ENCODE data around the gene VAV2.
A peak's percentile ranks its signal among the peaks of the same experiment; 100 is the strongest.

Gene VAV2

DNA sequence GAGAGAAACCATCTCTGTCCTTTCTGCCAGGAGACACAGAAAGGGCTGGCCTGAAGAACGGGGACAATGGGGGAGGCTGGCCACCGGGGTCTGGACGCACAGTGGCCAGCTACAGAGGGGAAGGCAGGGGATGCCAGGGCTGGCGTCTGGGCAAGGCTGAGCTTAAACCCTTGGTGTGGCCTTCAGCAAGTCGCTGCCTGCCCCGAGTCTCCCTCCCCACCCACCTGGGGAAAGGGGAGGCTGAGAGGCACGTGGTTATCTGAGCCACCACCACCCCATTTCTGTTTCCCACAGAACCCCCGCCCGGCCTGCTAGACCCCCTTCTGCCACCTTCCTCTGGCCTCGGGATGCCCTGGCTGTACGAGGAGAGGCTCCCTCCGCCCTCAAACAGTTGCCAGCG, 115.3 kb downstream of the VAV2 start:
- H3K27ac ChIP-seq = no peak overlapping the region
- TF ChIP-seq, protein P1, sequence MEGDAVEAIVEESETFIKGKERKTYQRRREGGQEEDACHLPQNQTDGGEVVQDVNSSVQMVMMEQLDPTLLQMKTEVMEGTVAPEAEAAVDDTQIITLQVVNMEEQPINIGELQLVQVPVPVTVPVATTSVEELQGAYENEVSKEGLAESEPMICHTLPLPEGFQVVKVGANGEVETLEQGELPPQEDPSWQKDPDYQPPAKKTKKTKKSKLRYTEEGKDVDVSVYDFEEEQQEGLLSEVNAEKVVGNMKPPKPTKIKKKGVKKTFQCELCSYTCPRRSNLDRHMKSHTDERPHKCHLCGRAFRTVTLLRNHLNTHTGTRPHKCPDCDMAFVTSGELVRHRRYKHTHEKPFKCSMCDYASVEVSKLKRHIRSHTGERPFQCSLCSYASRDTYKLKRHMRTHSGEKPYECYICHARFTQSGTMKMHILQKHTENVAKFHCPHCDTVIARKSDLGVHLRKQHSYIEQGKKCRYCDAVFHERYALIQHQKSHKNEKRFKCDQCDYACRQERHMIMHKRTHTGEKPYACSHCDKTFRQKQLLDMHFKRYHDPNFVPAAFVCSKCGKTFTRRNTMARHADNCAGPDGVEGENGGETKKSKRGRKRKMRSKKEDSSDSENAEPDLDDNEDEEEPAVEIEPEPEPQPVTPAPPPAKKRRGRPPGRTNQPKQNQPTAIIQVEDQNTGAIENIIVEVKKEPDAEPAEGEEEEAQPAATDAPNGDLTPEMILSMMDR (conservative IDR thresholded peaks at IDR 0.05) = no peak

GRCh38 chr9:133876144-133876543, 116.0 kb downstream of the VAV2 start:
- no peak for TF ChIP-seq ZFX (IDR thresholded peaks at IDR 0.05)
- TF ChIP-seq, protein P1 (conservative IDR thresholded peaks at IDR 0.05) = no peak
- H3K27ac ChIP-seq = no peak overlapping the region

DNA sequence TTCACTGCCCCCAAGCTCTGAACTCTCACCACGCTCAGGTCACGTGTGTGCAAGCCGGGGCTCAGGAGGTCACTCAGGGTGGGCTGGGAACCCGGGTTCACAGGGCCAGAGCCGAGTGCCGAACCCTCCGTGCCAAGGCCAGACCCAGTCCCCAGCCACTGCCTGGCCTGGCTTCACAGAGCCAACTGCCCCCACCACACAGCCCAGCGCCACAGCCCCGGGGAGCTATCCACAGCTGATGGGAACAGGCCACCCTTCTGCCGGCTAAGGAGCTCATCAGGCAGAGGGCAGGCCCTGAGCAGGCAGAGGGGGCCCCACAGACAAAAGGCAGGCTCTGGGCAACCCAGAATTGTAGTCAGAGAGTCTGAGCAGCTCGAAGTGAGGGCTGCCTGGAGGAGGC, 117.0 kb downstream of the VAV2 start:
- TF ChIP-seq, protein P1 (conservative IDR thresholded peaks at IDR 0.05) = no peak
- TF ChIP-seq ZFX (IDR thresholded peaks at IDR 0.05) = no peak
- H3K27ac ChIP-seq = no peak overlapping the region

DNA sequence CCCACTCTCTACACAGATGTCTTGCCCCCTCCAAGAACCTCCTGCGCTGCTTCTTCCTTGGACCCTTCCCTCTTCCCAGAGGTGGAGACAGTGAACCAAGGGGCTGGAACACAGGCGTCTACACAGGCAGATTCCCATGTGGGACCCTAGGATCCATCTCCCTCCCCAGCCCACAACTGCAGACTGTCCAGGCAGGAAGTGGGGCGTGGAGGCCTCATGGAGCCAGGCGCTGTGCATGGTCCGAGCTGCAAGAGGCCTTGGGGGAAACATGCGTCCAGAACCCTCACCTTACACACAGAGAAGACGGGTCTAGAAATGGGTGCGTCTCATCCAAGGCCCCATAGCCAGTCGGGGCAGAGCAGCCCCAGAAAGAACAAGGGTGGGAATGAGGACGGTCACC, 117.5 kb downstream of the VAV2 start:
- peak overlapping the region; percentile 41 for H3K27ac ChIP-seq
- TF ChIP-seq, protein P1 (conservative IDR thresholded peaks at IDR 0.05) = no peak
- TF ChIP-seq ZFX (IDR thresholded peaks at IDR 0.05) = no peak

GRCh38 chr9:133874060-133874657, 118.0 kb downstream of the VAV2 start:
- H3K27ac ChIP-seq = peak overlapping the region; percentile 41
- TF ChIP-seq, protein P1 (conservative IDR thresholded peaks at IDR 0.05) = no peak
- no peak for TF ChIP-seq ZFX (IDR thresholded peaks at IDR 0.05)

DNA sequence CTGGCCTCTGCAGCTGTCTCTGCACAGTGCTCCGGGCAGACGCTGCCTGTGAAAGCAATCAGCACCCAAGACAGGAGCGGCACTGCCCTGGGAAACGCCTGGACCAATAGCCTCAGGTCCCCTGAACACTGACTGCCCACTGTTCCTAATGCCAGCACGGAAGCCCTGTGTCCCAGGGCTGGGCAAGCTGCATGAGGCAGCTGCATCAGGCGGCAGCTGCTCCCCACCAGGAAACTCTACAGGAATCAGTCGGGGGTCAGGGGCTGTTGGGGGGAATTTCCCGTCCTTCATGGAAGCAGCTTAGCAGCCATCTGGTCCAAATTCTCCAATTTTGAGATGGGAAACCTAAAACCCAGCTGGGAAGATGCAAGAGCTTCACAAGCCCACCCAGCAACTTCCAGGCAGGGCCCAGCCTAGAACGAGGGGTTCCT, 118.6 kb downstream of the VAV2 start:
- H3K27ac ChIP-seq = peak overlapping the region; percentile 41
- TF ChIP-seq ZFX (IDR thresholded peaks at IDR 0.05) = no peak
- TF ChIP-seq, protein P1 (conservative IDR thresholded peaks at IDR 0.05) = no peak

GRCh38 chr9:133873009-133873408, 119.1 kb downstream of the VAV2 start:
- TF ChIP-seq ZFX (IDR thresholded peaks at IDR 0.05) = no peak
- TF ChIP-seq, protein P1 (conservative IDR thresholded peaks at IDR 0.05) = no peak
- peak overlapping the region; percentile 41; the same call in 1 of the 2 replicates for H3K27ac ChIP-seq

All from C4-2B (cell line).